ENCODE results near the gene FCN1.

The FCN1 gene

DNA sequence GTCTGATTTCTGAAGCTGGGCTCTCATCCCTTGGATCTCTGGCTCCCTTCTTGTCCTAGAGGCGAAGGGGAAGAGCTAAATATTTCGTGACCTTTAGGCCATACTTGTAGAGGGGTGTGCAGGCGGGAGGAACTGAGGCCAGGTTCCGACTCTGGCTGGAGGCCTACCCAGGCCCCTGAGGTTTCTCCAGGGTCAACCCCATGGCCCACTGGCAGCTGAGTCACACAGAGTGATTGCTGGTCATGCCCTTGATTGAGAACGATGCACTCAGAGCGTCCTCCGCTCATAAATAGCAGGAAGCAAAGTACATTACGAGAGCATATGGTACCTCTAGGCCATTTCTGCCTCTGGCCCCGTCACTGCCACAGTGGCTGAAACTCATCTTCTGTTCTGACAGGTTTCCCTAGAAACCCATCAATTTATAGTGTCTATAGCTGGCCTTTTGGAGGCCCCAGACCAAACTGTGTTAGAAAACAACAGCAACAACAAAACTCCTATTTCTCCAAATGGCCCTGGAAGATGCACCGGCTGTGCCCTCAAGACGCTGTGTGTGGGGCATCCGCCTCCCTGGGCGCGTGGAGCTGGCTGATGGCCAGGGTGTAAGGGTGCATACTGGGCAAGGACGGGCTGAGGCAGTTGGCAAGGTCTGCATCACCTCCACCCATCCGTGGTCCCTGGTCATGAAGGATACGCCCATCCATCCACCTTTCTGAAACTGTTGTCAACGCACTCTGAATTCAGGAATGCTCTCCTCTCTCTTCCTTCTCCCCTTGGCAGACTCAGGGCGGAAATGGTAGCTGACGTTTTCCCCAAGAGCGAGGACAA lies 32.9 kb upstream of the FCN1 start:
- no peak for FAIRE-seq

- no peak for FAIRE-seq
Observed at GRCh38 chr9:134949681-134950385, 32.1 kb upstream of the FCN1 start.

DNA sequence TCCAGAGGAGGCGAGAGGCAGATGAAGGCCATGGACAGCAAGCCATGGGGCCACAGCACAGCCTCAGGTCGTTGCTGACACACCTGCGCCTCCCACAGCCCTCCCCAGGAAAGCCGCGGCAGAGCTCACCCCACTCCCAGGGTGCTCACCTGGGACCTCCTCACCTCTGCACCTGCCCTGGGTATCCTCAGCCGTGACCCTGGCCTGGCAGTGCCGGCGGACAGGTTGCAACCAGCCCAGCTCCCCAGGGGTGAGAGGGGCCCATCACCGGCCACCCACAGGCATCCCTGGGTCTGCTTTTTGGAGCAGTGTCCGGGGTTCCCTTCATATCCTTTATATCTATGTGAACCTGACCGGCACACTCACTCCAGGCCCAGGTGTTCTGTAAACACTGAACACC lies 30.4 kb upstream of the FCN1 start:
- FAIRE-seq: no peak

GRCh38 chr9:134947265-134947955 lies 29.7 kb upstream of the FCN1 start:
- no peak for FAIRE-seq

DNA sequence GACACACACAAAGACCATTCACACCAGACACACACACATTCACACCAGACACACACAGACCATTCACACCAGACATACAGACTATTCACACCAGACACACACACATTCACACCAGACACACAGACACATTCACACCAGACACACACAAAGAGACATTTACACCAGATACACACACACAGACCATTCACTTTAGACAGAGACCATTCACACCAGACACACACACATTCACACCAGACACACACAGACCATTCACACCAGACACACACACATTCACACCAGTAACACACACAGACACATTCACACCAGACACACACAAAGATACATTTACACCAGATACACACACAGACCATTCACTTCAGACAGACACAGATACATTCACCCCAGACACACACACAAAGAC lies 29.0 kb upstream of the FCN1 start:
- FAIRE-seq: no peak

DNA sequence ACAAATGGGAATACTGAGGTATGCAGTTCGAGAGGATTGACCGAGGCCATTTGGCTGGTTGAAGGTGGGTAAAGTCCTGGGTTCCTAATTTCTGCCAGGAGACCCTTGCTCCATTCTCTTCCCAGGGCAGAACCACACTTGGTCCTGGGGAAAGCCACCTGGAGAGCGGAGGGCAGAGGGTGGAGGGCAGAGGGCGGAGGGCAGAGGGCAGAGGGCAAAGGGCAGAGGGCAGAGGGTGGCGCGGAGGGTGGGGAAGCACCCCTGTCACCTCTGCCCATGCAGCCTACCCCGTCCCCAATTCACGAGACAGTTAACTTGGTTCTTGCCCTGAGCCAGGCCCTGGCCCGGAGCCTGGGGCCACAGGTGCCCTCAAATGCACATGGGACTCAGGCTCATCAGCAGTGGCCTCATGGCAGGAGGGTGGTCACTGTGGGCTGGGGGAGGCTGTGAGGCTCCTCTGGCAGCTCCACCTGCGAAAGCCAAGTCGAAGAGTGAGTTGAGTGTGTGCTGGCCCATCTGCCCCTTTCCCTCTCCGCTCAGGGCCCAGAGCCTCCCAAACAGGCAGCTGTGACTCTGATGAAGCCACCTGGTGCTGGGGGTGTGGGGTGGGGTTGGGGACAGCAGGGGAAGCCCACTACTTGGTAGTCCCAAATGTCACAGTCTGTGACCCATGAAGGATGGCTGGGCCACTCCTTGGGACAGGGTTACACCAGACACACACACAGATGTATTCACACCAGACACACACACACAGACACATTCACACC lies 28.0 kb upstream of the FCN1 start:
- no peak for FAIRE-seq

DNA sequence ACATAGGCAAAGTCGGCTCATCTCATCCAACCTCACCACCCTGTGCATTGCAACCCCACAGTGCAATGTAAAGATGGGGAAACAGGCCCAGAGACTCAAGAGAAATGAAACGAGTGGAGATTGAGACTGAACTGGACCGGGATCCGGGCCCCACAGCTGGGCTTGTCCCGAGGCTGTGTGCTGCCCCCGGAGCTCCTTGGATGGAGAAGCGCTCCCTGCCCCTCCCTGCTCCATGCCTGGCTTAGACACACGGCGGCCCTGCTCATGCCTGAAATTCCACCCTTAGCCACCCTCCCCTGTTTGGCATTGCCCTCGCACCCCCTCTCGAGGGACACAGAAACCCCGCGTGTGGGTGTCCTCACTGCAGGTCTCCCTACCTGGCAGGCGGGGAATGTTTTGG lies 27.2 kb upstream of the FCN1 start:
- FAIRE-seq: no peak

- no peak for FAIRE-seq
Observed at GRCh38 chr9:134944351-134944802, 26.7 kb upstream of the FCN1 start.

GRCh38 chr9:134943836-134944235 lies 26.1 kb upstream of the FCN1 start:
- no peak for FAIRE-seq

DNA sequence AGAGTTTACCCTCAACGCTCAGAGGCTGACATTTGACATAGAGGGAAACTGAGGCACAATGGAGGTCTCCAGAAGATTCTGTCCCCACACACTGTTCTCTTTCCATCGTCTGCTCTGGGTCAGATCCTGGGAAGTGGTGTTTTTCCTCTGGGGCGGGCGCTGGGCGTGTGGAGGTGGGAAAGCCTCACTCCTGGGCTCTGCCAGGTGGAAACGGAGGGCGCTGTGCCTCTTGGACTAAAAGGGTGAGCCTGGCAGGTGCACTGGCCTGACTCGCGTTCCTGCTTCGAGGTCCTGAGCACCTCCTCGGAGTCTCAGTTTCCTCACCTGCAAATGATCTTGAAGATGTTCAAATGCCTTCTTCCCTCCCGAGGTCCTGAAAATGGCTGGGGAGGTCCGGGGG lies 25.7 kb upstream of the FCN1 start:
- no peak for FAIRE-seq

GRCh38 chr9:134942788-134943184 lies 25.1 kb upstream of the FCN1 start:
- no peak for FAIRE-seq

- FAIRE-seq: no peak
Observed at GRCh38 chr9:134942011-134942787, 24.5 kb upstream of the FCN1 start.

DNA sequence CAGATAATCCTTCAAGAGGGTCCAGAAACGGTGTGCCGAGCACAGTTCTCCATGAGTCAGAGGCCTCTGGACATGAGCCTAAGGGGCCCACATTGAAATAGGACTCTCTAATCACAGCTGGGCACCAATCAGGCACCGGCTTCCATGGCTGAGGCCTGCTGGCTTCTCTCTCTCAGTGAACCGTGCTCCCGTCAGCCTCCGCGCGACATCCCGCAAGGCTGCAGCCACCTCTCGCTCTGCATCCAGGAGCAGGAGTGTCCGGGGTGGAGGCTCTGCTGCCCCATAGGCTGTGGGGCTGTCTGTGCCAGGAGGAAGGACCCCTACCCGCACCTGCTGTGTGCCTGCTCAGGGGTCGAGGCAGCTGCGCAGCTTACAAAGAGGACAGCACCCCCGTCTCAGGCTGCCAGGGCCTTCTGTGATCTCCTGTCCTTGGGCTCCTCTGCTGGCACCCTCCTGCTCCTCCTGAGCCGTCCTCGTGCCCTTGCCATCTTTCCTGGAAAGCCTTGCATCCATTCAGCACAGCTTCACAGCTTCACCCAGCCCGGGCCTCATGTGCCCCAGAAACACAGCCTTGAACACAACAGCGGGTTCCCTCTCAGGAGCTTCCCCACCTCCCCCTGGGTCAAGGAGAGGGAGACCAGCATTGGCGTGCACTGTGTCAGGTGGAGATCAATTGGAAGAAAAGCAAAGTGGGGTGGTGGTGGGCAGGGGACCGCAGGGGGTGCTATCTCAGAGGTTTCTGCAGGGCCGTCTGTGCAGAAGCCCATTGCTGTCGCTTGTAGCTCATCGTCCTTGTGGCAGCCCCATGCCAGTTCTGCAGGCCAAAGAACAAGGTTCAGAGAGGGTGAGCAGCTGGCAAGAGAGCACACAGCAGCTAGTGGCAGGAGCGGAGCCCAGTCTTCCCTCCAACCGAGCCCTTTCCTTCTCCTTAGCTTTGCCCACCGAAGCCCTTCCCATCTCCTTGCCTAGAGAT lies 22.8 kb upstream of the FCN1 start:
- no peak for FAIRE-seq

DNA sequence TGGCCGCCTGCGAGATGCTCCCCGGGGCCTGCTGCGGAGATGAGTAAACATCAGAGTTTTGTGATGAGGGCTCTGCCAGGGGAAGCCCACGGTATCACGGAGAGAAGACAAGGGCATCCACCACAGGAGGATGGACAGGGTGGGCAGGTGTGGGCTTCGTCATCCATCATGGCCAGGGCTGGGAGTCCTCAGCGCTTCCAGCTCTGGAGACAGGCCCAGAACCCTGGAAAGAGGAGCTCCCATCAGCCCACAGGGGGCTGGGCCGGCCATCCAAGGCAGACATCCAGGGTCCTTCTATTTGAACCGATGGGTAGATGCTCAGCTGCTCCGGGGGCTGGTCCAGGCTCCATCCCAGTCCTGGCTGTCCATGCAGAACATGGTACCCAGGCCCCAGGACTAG lies 22.1 kb upstream of the FCN1 start:
- FAIRE-seq: no peak

DNA sequence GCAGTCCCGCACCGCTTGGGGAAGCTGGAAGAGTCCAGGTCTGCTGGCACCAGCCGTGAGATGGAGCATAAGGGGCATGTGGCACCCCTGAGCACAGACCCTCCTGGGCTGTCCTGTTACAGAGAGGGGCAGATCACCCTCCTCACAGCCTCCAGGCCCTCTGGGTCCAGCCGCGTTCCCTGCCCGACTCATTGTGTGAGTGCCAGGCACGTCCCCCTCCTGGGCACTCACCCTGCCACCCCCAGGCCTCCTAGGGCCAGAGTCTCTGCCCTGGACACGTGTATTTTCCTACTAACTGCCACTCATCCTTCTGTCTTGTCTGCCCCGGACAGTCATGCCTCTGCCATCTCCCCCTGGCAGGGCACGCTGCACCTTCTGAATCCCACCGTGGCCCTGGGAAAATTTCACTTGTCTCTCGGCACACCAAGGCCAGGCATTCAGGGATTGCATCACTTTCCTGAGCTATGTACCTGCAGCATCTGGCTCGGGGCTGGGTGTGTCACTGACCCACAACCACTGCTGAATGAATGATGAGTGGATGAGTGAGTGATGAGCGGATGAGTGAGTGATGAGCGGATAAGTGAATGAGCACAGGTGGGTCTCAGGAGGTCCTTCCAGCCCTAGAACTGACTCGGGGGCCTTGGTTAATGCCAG lies 21.5 kb upstream of the FCN1 start:
- no peak for FAIRE-seq

DNA sequence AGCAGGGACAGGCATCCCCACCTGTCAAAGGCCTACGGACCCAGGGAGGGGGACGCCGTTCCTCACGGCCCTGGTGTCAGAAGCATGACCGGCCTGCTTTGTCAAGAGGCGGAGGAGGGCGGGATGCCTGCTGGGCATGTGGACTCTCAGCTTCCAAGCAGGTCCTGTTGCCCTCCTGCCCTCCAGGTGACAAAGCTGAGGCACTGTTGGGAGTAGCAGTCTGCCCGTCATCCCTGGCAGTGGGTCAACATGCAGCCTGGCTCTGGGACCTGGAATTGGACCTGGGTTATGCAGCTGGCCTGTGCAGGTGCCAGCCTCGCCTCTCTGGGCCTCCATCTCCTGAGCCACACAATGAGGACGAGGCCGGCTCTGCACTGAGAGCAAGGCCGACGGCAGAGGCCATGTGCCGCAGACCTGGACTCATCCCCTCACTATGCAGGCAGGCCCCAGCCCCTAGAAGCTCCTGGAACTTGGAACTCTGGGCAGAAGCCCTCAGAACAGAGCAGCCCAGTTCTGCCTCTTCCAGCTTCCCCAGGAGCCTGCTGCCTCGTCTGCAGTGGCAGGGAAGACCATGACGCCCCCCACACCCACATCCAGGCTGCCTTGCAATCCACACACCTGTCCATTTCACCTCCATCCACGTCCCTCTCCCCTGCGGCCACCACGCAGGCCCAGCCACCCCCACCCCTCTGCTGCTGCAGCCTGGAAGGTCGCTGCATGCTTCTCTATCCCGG lies 20.8 kb upstream of the FCN1 start:
- FAIRE-seq: no peak

DNA sequence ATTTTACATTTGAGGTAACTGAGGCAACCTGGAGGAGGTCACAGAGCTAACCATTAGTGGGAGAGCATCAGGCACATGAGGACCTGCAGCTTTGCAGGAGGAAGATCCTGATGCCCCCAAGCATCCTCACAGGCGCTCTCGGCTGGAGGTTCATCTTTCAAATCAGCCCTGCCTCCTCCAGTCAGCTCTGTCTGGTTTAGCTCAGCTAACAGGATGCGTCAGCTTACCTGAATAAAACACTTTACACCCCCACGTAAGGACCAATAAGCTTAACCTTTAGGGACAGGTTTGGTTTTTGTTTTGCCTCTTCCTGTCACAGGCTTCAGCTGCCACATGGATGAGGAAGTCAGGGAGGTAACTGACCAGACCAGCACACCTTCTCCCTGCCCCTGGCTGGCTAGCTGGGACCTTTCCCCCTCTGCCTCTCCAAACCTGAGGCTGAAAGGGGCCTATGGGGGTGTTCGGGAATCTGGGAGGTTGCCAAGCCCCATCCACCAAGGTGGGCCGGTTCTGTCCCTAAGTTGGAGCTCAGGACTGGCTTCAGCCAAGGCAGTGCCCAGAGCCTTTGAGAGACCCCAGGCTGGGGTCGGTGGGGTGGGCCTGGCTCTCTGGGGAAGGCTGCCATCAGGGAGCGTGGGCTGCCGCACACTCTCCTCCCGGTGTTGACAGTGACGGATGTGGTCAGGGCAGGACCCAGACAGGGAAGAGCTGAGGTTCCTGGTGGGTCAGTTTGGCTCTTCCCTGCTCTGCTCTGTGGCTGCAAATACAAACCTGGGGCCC lies 20.0 kb upstream of the FCN1 start:
- FAIRE-seq: no peak

GRCh38 chr9:134937164-134937555 lies 19.4 kb upstream of the FCN1 start:
- FAIRE-seq: no peak

Measured in TTC549 (cell line).